GM11168 (cell line): ENCODE results near the gene CDK8.
"Not testable (repeated sequence)": the region's sequence is repeated elsewhere in the genome, so short reads cannot be mapped to it uniquely, and the experiment has no call there.

Experiments used
- in situ Hi-C: fragments of 300-500 bp; cut with MboI; formaldehyde crosslinking; loops from one replicate; pipeline ENCODE4 v1.12.0; 2022; ENCODE audit warnings: low sequenced_read_pairs; ENCODE audit not compliant: unreplicated experiment

CDK8 gene

GRCh38 chr13:26310003-26310402 is 56.1 kb downstream of the CDK8 start:
- in situ Hi-C loops: no loop called here

DNA sequence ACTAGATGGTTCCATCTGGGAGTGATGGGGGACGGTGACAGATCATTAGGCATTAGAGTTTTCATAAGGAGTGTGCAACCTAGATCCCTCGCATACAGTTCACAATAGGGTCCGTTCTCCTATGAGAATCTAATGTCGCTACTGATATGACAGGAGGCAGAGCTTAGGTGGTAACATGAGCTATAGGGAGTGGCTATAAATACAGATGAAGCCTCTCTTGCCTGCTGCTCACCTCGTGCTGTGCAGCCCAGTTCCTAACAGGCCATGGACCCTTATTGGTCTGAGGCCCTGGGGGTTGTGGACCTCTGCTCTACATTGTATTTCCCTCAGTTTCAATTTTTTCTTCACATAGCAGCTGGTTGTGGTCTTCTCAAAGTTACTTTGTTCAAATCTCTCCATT is 56.5 kb downstream of the CDK8 start:
- in situ Hi-C loops: no loop called here

- in situ Hi-C loops: not testable (repeated sequence)
Observed at GRCh38 chr13:26312019-26312418, 58.1 kb downstream of the CDK8 start.

DNA sequence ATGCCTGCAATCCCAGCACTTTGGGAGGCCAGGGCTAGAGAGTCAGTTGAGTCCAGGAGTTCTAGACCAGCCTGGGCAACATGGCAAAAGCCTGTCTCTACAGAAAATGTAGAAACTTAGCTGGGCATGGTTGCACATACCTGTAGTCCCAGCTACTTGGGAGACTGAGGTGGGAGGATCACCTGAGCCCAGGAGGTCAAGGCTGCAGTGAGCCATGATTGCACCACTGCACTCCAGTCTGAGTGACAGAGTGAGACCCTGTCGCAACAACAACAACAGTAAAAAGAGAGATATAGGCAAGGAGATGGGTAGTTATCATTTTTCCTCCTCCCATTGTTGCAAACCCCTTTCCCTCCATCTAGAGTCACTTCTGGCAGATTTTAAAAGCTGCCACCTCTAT is 62.2 kb downstream of the CDK8 start:
- in situ Hi-C loops: not testable (repeated sequence)

GRCh38 chr13:26320766-26321165 is 66.8 kb downstream of the CDK8 start:
- in situ Hi-C loops: no loop called here

GRCh38 chr13:26323127-26323526 is 69.2 kb downstream of the CDK8 start:
- in situ Hi-C loops: no loop called here

- in situ Hi-C loops: no loop called here
Observed at GRCh38 chr13:26323764-26324163, 69.8 kb downstream of the CDK8 start.

DNA sequence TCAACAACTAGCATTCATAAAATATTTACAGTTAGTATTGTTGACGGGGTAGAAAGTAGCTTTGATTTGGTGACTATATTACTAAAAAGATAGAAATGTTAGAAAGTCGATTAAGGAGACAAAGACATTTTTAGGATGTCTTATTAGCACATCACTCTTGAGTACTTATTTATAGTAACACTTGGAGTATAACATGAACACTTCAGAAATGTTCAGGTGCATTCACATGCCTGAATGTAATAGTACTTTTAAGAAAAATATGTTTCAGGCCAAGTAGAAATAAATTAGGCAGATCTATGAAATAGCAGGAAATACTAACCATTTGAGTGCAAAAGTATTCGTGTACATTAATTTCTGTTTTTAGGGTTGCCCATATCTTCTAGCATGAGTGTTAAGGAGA is 70.4 kb downstream of the CDK8 start:
- in situ Hi-C loops: no loop called here

DNA sequence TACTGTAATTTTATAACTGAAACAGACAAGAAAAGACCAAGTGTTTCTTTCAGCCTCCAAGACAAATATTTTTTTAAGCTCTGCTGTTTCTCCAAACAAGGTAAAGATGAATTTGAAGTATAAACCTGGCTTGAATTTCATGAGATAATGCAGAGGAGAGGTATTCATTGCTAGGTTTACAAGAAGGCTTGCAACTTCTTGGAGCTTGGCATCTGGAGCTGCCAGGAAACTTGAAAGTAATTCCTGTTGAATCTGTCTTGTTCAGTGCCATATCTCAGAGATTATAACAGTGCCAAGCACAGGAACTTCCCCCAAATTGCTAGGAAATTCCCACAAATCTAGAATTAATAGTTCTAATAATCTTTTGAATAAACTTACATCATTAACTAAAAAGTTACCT is 70.9 kb downstream of the CDK8 start:
- in situ Hi-C loops: no loop called here

DNA sequence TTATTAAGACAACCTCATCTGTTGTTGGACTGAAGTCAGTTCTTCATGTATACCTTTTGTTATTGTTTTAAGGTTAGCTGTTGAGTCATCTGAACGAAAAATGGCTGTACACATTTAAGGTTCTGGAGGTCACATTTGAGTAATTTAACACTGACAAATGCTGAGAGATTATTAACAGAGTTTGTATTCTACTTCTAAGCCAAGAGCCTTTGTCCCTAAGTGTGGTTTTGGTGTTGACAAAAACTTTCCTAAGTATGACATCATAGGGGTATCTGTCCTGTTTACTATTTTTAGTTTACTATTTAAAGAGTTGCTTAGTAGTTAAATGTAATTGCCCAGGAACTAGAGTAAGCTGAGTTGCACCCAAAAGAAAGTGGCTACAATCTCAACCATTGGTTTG is 71.9 kb downstream of the CDK8 start:
- in situ Hi-C loops: no loop called here

DNA sequence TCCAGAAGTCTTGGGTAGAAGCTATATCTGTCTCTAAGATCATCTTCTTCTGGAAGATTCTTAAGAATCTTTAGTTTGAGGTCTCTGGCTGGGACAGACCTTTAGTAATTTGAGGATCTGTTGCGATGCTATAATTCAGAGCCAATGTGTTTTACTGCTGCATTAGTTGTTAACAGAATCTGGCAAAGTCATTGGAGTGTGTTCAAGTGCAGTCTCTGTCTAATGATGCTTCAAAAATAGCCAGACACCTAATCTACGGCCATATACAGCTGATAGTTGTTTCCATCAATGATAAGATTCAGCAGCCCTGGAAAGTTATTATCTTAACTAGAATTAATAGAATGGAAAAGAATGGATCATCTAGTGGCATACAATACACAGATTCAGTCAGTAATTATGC is 72.6 kb downstream of the CDK8 start:
- in situ Hi-C loops: no loop called here

GRCh38 chr13:26327940-26328725 is 74.2 kb downstream of the CDK8 start:
- in situ Hi-C loops: no loop called here

- in situ Hi-C loops: no loop called here
Observed at GRCh38 chr13:26335158-26335557, 81.2 kb downstream of the CDK8 start.

DNA sequence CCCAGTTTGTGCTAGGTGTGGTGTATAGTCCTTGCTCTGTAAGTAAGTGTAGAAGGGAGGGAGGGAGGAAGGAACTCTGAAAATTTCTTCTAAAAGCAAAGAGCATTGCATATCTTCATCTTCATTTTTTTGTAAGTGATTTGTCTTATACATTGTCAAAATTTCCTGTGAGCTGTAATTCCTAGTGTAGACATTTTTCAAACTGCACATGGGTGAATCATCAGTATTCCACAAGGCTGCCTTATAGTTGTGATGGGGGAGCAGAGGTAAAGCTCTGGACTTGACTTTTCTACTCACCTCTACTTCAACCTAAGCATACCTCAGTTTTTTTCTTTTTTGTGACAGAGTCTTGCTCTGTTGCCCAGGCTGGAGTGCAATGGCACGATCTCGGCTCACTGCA is 86.9 kb downstream of the CDK8 start:
- in situ Hi-C loops: no loop called here

DNA sequence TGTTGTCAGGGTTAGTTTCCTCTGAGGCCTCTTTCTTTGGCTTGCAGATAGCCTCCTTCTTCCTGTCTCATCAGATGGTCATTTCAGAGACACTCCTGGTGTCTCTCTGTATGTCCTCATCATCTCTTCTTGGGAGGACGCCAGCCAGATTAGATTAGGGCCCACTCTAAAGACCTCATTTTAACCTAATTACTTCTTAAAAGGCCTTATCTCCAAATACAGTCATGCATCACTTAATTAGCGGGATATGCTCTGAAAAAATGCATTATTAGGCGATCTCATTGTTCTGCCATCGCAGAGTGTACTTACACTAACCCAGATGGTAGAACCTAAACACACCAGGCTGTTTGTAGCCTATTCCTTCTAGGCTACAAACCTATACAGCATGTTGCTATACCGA is 89.0 kb downstream of the CDK8 start:
- in situ Hi-C loops: no loop called here

DNA sequence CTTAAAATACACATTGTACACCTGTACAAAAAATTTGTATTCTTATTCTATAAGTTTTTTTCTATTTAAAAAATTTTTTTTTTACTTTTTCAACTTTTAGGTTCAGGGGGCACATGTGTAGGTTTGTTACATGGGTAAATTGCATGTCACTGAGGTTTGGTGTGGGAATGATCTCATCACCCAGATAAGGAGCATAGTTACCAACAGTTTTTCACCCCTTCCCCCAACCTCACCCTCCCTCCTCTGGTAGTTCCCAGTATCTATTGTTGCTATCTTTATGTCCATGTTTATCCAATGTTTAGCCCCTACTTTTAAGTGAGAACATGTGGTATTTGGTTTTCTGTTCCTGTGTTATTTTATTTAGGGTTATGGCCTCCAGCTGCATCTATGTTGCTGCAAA is 89.9 kb downstream of the CDK8 start:
- in situ Hi-C loops: no loop called here

DNA sequence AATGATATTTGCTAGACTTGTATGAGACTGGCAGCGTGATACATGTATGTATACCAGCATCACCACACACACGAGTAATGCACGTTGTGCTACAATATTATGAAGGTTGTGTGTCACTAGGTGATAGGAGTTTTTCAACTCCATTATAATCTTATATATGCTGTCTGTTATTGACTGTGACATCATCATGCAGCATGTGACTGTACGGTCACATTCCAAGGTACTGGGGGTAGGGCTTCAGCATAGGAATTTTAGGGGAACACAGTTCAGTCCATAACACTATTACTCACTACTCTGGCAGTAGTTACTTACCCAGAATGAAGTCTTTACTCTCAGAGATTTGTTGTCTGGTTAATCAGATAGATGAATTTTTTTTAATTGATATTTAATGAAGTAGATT is 91.1 kb downstream of the CDK8 start:
- in situ Hi-C loops: no loop called here

DNA sequence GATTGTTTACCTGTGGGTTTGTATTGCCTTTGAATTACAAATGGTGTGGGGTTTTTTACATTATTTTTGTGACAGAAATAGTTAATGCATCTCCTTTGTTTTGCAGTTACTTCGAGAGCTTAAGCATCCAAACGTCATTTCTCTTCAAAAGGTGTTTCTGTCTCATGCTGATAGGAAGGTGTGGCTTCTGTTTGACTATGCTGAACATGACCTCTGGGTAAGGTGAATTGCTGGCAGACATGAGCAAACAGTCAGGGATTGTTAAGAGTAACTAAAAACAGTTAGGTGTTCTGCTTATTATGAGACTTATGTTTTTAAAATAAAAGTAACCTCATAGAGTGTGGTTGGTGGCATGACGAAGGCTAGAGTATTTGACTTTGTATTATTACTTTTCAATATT is 95.0 kb downstream of the CDK8 start:
- in situ Hi-C loops: no loop called here

- in situ Hi-C loops: no loop called here
Observed at GRCh38 chr13:26362261-26362660, 108.3 kb downstream of the CDK8 start.

DNA sequence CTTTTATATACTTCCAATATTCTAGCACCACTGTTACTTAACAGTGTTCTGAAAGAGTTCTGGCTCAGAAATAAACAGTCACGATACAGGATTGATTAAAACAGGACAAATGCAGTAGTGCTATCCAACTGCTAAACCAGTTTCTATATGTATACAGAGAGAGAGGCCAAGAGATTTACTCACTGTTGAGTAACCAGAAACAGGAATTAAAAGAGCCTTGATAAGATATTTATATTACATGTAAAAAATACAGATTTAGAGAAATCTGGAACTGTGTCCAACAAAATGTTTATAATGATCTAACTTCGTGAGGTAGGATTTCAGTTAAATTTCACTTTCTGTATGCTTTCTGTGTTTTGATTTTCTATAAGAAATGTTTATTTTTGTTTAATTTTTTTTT is 116.6 kb downstream of the CDK8 start:
- in situ Hi-C loops: no loop called here

- in situ Hi-C loops: no loop called here
Observed at GRCh38 chr13:26372747-26373146, 118.8 kb downstream of the CDK8 start.

DNA sequence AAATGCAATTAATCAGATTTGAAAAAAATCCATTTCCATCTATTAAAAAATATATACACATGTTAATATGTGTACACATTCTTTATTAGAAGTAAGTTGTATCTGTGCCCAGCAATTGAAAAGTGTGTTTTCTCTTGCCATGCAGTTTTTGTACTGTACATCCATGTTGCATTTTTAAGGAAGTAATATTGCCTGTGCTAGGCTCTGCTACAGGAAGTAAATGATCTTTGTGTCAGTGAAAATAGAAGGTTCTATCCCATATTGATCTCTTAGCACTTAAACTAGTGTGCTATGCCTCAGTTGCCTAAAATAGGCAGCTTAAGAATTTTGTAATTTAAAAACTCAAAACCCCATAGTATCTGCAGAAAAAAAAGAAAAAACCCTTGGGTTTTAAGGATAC is 122.5 kb downstream of the CDK8 start:
- in situ Hi-C loops: no loop called here

DNA sequence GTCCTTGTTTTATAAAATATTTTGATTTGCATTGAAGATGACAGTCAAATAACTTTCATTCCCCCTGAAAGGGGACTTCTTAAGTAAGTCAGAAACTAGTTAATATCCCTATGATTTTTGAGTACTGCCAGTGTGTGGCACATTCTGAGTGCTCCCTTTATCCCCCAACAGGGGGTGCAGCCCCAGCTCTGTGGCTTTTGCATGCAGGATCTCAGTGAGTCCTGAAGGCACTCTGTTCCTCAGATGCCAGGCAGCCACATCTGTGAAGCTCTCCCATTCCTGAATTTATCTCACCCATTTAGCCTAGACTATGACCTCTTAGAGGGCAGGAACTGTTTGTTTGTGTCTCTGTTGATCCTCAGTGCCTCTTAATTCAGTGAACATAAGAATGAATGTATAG is 123.1 kb downstream of the CDK8 start:
- in situ Hi-C loops: no loop called here
